Body of pancreas (tissue), 4 donors: ENCODE measurements around the gene TMEM201.
"Not testable (repeated sequence)": the region's sequence is repeated elsewhere in the genome, so short reads cannot be mapped to it uniquely, and the experiment has no call there.

Experiments used
- CTCF ChIP-seq, 7 experiments: fragments of 450-650 bp in 4 of 7; fragments of 200-600 bp in 3 of 7; sonication (generic) in 3 of 7; IDR thresholded peaks; one replicate each; pipeline ENCODE4 v1.5.1; 2016 to 2019; ENCODE audit warnings: antibody characterized with exemption in 7 of 7
- POLR2A ChIP-seq, 3 donors: fragments of 450-650 bp; IDR thresholded peaks; one replicate each; pipeline ENCODE4 v1.6.1; 2016; ENCODE audit warnings: antibody characterized with exemption in 3 of 3, mild to moderate bottlenecking in 2 of 3

GRCh38 chr1:9625030-9625429 lies 36.3 kb downstream of the TMEM201 start:
- not testable (repeated sequence) for TF ChIP-seq POLR2A, CTCF (IDR thresholded peaks at IDR 0.05)
